Urinary bladder (tissue), 4 donors: ENCODE measurements around the gene CCDC150. TPM values are rescaled to one million over a fixed set of nuclear protein-coding genes. Genes with fewer than 3 reads are reported as not detected.
"Not testable (repeated sequence)": the region's sequence is repeated elsewhere in the genome, so short reads cannot be mapped to it uniquely, and the experiment has no call there.

ENCODE experiments used
- DNase-seq: peaks from one replicate; pipeline ENCODE4 v3.0.0-alpha.2; 2015; ENCODE audit errors: extremely low spot score
- H3K27ac ChIP-seq: one replicate; pipeline ENCODE4 v1.5.1; 2013; ENCODE audit warnings: low read depth, mild to moderate bottlenecking, moderate library complexity
- H3K36me3 ChIP-seq: one replicate; pipeline ENCODE4 v1.6.1; 2013; ENCODE audit warnings: mild to moderate bottlenecking, moderate library complexity; ENCODE audit not compliant: insufficient read depth
- H3K4me1 ChIP-seq: one replicate; pipeline ENCODE4 v1.6.1; 2013; ENCODE audit warnings: mild to moderate bottlenecking, moderate library complexity; ENCODE audit not compliant: insufficient read depth
- H3K4me3 ChIP-seq: one replicate; pipeline ENCODE4 v1.5.1; 2013; ENCODE audit warnings: low read depth, low read length
- whole genome bisulfite sequencing: extraction: QIAGEN DNeasy Blood & Tissue Kit; methylation state at CpG from one replicate; pipeline ENCODE4 v1.1.7; 2013; 5-methylcytosine and 5-hydroxymethylcytosine counted together
- polyA plus RNA-seq: library from polyadenylated mRNA; stranded (reverse); fragments of 200-250 nt; gene quantifications from one replicate; pipeline ENCODE4 v1.2.3, GENCODE V29; 2013
- total RNA-seq: library from RNA; depleted of rRNA; stranded (reverse); fragments of >200 nt; gene quantifications from one replicate; pipeline ENCODE4 v1.2.3, GENCODE V29; 2014
- donor health status: healthy with polysubstance abuse.
- donor health status: healthy.

Gene CCDC150
- total and polyA plus RNA-seq, 2 donors: 0.43 to 9.8 TPM

DNA sequence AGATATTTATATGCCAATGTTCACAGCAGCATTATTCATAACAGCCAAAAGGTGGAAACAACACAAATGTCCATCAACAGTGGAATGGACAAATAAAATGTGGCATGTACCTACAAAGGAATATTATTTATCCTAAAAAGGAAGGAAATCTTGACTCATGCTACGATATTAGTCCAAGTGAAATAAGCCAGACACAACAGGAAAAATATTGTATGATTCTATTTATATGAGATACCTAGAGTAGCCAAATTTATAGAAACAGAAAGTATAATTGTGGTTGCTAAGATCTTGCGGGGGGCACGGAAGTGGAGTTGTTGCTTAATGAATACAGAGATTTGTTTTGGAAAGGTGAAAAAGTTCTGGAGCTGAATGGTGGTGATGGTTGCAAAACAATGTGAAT, 33.0 kb upstream of the CCDC150 start:
- H3K4me1 ChIP-seq: no peaks in the 10 kb centered on the region
- 65% methylated on average over 3 of the region's 3 CpGs for WGBS
- no peak for DNase-seq
- H3K36me3 ChIP-seq: no peaks in the 10 kb centered on the region
- H3K4me3 ChIP-seq: no peak overlapping the region
- H3K27ac ChIP-seq: no peak overlapping the region

GRCh38 chr2:196607073-196607472, 32.4 kb upstream of the CCDC150 start:
- H3K4me1 ChIP-seq: no peaks in the 10 kb centered on the region
- 24% methylated on average over 3 of the region's 3 CpGs for WGBS
- DNase-seq: no peak
- H3K36me3 ChIP-seq: no peaks in the 10 kb centered on the region
- H3K27ac ChIP-seq: no peak overlapping the region
- no peak overlapping the region for H3K4me3 ChIP-seq

- not testable (repeated sequence) for H3K27ac ChIP-seq, H3K4me1 ChIP-seq, DNase-seq, H3K4me3 ChIP-seq, H3K36me3 ChIP-seq
- WGBS: 89% methylated on average over 5 of the region's 5 CpGs
Measured at GRCh38 chr2:196607896-196608295, 31.6 kb upstream of the CCDC150 start.

DNA sequence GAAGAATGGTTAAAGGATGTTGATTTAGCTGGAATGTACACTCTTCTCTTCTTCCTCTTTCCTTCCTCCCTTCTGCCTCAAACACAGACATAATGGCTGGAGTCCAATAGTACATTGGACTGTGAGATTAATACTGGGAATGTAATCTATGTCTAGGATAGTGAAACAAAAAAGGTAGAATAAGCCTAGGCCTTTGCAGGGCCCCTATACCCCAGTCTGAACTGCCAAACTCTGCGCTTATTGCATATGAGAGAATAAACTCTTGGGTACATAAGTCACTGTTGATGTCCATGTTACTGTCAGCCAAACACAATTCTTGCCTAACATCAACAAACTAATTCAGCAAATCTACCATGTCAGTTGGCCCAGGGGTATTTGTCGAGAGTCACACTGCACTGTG, 29.7 kb upstream of the CCDC150 start:
- Histone ChIP-seq H3K27ac (no peak overlapping the region), H3K4me3 (no peak overlapping the region), H3K4me1 (no peaks in the 10 kb centered on the region), H3K36me3 (no peaks in the 10 kb centered on the region)
- 88% methylated on average over 2 of the region's 2 CpGs for WGBS
- no peak for DNase-seq

DNA sequence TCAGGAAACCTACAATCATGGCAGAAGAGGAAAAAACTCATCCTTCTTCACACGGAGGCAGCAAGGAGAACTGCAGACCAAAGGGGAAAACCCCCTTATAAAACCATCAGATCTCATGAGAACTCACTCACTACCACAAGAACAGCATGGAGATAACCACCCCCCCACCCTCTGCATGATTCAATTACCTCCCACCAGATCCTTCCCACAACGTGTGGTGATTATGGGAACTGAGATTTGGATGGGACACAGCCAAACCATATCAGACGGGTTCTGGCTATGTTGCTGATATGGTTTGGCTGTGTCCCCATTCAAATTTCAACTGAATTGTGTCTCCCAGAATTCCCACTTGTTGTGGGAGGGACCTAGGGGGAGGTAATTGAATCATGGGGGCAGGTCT, 28.7 kb upstream of the CCDC150 start:
- 48% methylated on average over 3 of the region's 3 CpGs for whole genome bisulfite sequencing
- no peak for DNase-seq
- H3K4me3 ChIP-seq: no peak overlapping the region
- H3K4me1 ChIP-seq: no peaks in the 10 kb centered on the region
- H3K36me3 ChIP-seq: no peaks in the 10 kb centered on the region
- no peak overlapping the region for H3K27ac ChIP-seq

- no peak overlapping the region for H3K4me3 ChIP-seq
- no peak overlapping the region for H3K27ac ChIP-seq
- no peak for DNase-seq
- H3K4me1 ChIP-seq: no peaks in the 10 kb centered on the region
- WGBS: 79% methylated on average over 2 of the region's 2 CpGs
- H3K36me3 ChIP-seq: no peaks in the 10 kb centered on the region
Measured at GRCh38 chr2:196613302-196613701, 26.2 kb upstream of the CCDC150 start.

DNA sequence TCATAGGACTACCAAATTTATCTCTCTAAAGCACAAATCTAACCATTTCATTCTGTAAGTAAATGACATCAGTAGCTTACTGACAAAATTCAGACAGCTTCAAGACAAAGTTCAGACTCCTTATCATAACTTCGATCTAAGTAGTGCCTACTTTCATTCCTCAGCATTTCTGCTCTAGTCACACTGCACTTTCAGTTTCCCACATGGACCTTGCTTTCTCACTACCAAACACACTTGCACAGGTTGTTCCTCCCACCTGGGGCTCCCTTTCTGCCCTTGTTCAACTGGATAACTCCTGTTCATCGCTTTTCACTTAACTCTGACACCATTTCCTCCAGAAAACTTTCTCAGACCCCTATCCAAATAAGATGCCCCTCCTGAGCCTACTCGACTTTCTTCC, 22.1 kb upstream of the CCDC150 start:
- no peak overlapping the region for H3K4me3 ChIP-seq
- 70% methylated on average over 3 of the region's 3 CpGs for WGBS
- DNase-seq: no peak
- no peak overlapping the region for H3K27ac ChIP-seq
- H3K4me1 ChIP-seq: no peaks in the 10 kb centered on the region
- no peaks in the 10 kb centered on the region for H3K36me3 ChIP-seq

GRCh38 chr2:196618661-196619060, 20.9 kb upstream of the CCDC150 start:
- 92% methylated on average over 4 of the region's 4 CpGs for WGBS
- Histone ChIP-seq H3K27ac (no peak overlapping the region), H3K4me3 (no peak overlapping the region), H3K4me1 (no peaks in the 10 kb centered on the region), H3K36me3 (no peaks in the 10 kb centered on the region)
- DNase-seq: no peak

DNA sequence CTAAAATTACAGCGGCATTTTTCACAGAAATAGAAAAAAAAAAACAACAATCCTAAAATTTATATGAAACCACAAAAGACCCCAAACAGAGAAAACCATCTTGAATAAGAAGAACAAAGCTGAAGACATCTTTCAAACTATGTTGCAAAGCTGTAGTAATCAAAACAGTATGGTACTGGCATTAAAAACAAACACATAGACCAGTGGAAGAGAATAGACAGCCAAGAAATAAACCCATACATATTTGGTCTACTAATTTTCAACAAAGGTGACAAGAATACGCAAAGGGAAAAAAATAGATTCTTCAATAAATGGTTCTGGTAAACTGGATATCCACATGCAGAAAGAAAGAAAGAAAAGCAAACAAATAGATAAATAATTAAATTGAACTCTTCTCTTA, 9.0 kb upstream of the CCDC150 start:
- Histone ChIP-seq H3K4me3 (no peak overlapping the region), H3K4me1 (no peaks in the 10 kb centered on the region), H3K27ac (no peak overlapping the region), H3K36me3 (no peaks in the 10 kb centered on the region)
- DNase-seq: no peak
- 95% methylated on average over 2 of the region's 2 CpGs for WGBS

GRCh38 chr2:196635156-196635555, 4.4 kb upstream of the CCDC150 start:
- H3K4me1 ChIP-seq: no peaks in the 10 kb centered on the region
- WGBS: 69% methylated on average over 2 of the region's 2 CpGs
- H3K27ac ChIP-seq: no peak overlapping the region
- no peaks in the 10 kb centered on the region for H3K36me3 ChIP-seq
- DNase-seq: no peak
- no peak overlapping the region for H3K4me3 ChIP-seq

DNA sequence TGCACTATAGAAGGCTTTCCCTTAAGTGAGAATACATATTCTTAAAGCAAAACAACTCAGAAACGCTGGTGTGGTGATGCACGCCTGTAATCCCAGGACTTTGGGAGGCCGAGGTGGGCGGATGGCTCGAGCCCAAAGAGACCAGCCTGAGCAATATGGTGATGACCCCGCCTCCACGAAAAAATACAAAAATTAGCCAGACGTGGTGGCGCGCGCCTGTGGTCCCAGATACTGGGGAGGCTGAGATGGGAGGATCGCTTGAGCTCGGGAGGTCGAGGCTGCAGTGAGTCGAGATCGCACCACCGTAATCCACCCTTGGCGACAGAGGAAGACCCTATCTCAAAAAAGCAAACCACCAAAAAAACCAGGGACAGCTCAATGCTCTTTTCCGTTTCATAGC, 750 bp upstream of the CCDC150 start:
- Histone ChIP-seq H3K27ac (no peak overlapping the region), H3K36me3 (no peaks in the 10 kb centered on the region), H3K4me1 (no peaks in the 10 kb centered on the region), H3K4me3 (no peak overlapping the region)
- WGBS: 94% methylated on average over 19 of the region's 19 CpGs
- no peak for DNase-seq

DNA sequence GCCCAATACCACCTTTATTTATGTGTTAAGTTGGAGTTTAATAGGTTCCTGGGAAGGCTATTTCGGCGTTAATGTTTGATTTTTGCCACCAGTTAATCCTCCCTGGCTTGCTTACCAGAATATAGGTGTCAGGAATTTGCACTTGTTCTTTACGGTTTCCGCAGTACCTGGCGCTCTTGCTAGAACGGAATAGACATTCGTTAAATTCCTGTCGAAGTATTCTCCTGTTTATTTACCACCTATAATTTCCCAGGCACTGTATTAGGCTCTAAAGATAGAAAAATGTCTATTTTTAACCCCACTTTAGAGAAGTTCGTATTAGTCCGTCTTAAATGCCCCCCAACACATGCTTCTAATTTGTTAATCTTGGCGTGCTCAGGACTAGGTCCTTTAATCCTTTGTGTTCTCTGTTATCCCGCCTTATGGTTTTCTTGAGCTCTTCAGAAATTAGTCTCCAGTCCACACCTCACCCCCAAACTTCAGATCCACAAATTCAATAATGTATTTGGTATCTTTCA, 575 bp downstream of the CCDC150 start:
- H3K27ac ChIP-seq: no peak overlapping the region
- DNase-seq: no peak
- H3K36me3 ChIP-seq: no peaks in the 10 kb centered on the region
- H3K4me3 ChIP-seq: peak overlapping the region; percentile 44
- H3K4me1 ChIP-seq: no peaks in the 10 kb centered on the region
- WGBS: 8% methylated on average over 12 of the region's 12 CpGs

DNA sequence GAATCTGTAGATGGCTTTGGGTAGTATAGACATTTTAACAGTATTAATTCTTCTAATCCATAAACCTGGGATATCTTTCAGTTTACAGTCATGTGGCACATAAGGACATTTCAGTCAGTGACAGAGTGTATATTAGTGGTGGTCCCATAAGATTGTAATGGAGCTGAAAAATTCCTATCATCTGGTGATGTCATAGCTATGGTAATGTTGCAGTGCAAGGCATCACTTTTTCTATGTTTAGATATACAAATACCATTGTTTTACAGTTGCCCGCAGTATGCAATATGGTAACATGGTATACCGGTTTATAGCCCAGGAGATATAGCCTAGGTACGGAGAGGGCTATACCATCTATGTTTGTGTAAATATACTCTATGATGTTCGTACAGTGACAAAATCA, 9.7 kb downstream of the CCDC150 start:
- DNase-seq: no peak

DNA sequence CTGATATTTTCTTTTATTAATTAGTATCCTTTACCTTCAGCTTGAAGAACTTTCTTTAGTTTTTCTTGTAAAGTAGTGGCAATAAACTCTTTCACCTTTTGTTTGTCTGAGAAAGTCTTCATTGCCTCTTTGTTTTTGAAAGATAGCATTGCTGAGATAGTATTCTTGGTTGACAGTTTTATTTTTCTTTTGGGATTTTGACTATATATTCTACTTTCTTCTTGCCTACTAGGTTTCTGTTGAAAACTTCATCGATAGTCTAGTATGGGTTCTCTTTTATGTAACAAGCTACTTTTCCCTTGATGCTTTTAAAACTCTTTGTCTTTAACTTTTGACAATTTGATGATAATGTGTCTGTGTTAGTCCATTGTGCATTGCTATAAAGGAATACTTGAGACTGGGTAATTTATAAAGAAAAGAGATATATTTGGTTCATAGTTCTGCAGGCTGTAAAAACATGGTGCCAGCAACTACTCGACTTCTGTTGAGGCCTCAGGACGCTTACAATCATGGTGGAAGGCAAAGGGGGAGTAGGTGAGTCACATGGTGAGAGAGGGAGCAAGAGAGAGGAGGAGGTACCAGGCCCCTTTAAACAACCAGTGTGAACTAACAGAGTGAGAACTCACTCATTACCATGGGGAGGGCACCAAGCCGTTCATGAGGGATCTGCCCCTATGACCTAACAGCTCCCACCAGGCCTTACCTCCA, 12.0 kb downstream of the CCDC150 start:
- no peak overlapping the region for H3K27ac ChIP-seq
- no peak overlapping the region for H3K4me3 ChIP-seq
- H3K4me1 ChIP-seq: no peaks in the 10 kb centered on the region
- peaks cover 2% of the 10 kb centered on the region for H3K36me3 ChIP-seq
- WGBS: 72% methylated on average over 4 of the region's 4 CpGs
- DNase-seq: no peak

More for the DNA sequence above, 9.7 kb downstream of the CCDC150 start:
- no peaks in the 10 kb centered on the region for H3K4me1 ChIP-seq
- H3K27ac ChIP-seq: no peak overlapping the region
- H3K4me3 ChIP-seq: no peak overlapping the region
- 96% methylated on average over 4 of the region's 4 CpGs for WGBS
- H3K36me3 ChIP-seq: peaks cover 2% of the 10 kb centered on the region
